NOMO-1 (cell line): Measurements from ENCODE around the gene LGR5.

Source experiments
- DNase-seq, 2 experiments: peaks; one replicate each; lab custom pipeline; 2025; ENCODE audit not compliant: unreplicated experiment in 2 of 2; lab: John Stamatoyannopoulos, UW

Gene LGR5

GRCh38 chr12:71438670-71439361 is 782 bp upstream of the LGR5 start:
- no peak for DNase-seq

GRCh38 chr12:71439362-71439612 is 311 bp upstream of the LGR5 start:
- no peak for DNase-seq

DNA sequence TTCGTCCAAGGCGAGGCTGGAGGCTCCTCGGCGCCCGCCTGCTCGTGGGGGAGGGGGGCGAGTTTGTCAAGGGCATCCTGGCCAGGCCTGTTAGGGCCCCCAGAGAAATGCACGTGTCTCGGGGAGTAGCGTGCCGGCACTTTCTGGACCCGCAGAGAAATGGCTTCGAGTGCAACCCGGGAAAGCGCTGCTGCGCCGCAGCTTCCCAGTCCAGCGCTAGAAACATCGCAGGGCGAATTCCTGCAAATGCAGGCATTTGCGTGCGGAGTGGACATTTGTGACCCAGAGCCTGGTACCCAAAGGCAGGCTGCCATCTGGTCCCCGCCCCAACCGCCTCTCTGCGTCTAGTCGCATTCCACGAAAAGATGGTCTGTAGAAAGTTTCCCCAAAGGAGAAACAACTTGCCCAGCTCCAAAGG is 756 bp downstream of the LGR5 start:
- DNase-seq, result no peak

DNA sequence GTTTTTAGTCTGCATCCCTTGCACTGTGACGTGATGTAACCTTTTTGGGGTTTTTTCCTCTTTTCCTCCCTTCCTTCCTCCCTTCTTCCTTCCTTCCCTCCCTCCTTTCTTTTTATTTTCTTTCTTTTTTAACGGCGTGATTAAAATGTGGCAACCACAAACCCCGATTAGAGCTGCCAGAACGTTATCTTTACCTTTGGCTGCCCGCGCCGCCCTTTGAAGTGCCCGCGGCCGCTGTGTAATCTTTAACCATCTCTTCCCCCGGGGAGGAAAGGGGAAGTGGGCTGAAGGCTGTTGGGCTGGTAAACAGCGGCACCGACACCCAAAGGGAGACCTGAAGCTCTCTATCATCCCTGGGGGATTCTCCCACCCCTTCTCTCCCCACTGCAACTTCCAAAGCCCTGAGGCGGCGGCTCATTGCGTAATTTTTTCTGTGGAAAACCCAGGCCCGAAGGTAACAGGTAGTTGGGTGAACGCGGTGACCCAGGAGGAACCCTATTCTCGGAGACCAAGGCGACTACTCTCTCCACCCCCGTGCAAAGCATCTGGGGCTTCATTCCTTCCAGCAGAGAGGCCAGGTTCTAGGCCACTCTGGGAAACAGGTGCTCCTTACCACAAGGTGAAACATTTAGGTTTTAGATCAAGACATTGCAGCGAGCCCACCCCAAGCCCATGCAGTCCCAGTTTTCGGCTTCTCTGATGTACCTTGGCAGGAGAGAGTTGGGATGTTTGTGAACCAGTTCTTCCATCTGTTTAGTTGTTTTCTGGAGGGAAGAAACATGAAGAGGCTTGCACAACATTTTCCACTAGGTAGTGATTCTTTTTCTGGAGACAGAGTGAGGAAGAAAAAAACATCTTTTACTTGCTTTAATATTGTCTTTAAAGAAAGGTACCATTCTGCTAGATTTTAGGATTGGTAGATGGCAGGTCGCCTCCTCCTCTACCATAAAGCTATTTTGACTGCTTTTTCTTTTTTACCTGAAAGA is 1.5 kb downstream of the LGR5 start:
- DNase-seq, result no peak

DNA sequence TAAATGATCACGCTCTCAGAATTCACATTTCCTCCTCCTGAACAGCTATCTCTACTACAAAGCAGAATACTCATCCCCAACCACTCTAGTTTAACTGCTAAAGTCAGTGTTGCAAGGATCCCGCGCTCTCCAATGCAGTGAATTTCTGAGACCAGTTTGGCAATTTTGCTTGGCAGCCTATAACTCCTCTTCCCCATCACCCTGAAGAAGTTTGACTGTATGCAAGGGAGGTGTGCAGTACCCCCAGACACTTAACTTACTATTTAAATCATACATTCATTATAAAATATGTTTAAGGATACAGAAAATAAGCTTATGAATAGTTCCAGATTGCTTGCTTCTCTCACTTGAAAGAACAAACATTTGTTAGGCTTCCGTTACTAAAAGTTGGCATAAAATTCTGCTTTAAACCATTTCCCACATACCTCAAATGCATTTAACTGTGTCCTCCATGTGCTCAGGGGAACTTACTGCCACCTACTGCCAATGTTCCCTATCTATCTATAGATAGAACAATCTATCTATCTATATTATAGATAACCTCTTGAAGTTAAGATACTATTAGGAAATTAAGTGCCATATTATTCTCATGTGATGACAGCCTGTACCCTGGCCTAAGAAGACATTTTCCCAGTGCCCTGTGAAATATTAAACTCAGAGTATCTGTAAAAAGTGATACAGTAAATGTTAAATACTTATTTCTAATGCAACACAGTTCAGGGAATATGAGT is 2.4 kb downstream of the LGR5 start:
- DNase-seq, result no peak

DNA sequence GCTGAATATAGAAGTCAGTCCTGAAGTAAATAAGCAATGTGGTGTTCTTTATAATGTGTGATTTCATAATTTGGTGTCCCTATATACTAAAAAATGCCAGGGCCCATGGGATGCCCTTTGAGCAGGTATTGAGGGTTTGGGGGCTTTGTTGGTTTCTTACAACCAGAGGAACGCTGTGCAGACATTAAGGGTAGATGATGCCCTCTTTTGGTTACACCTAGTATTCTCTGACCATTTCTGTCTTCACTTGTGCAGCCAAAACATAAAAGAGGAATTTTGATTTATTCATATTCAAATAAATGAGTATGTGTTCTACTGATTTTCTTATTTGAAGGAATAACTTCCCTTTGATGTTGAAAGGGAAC is 3.0 kb downstream of the LGR5 start:
- no peak for DNase-seq

- DNase-seq, result no peak
Measured at GRCh38 chr12:71445071-71445470, 5.5 kb downstream of the LGR5 start.

DNA sequence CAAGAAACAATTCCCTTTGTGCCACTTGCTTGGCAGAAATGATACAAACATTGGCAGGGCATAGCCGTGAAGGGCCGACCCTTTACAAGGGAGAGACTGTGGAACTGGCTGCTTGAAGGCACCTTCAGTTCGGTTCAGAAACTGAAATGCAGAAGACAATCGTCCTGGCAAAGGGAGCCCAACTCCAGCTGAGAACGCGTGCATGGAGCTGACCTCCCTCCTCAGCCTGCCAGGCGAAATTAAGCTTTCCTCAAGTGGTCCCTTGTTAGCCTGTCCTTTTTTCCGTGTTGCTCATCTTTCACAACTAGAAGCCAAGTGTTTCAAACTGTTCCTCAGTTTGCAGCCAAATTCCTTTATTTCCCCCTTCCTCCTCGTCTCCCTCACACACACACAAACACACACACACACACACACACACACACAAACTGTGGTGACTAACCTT is 8.1 kb downstream of the LGR5 start:
- DNase-seq, result no peak

- no peak for DNase-seq
Measured at GRCh38 chr12:71448150-71448581, 8.6 kb downstream of the LGR5 start.

DNA sequence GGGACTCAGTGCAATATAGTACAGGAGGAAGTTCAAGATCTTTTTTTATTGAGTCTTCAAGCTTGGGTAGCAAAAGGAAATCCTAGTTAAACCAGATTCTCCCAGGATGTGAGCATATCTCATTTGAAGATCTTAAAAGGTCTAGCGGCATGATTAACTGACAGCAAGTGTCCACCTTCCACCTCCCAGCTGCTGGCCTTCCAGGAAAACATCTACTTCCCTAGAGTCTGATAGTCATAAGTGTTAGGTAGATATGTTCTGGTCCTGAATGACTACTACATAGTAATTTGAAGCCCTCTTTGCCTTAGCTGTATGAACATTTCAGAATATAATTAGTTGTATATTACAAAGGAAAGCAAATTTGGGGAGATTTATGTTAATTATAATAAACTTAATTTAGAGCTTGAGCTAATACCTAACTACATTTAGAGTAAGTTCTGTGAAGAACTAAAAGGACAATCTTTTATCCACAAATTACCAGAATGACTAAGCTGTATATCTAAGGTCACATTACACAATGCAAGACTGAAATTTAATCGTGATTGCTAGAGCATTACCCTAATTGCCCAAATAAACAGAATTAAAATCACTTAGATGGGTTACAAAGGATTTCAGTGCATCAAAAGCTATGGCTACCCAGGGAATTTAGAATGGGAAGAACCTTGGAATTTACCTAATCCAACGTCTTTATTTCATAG is 9.9 kb downstream of the LGR5 start:
- no peak for DNase-seq

DNA sequence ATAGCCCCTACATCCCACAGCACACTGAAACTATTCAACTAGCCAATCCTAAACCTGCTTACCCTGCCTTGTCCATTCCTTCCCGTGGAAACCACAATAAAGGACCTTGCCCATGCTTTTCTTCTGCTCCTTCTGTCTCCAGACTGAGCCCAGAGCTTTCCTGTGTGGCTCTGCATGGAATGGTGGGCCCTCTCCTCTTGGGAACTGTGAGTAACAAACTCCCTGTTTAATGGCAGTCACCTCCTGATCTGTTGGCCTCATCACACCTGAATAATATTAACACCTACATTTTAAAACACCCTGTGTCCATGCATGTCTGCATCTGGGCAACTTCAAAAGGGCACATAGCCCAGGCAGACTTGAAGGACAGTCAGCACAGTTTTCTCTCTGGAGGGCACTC is 12.4 kb downstream of the LGR5 start:
- no peak for DNase-seq

DNA sequence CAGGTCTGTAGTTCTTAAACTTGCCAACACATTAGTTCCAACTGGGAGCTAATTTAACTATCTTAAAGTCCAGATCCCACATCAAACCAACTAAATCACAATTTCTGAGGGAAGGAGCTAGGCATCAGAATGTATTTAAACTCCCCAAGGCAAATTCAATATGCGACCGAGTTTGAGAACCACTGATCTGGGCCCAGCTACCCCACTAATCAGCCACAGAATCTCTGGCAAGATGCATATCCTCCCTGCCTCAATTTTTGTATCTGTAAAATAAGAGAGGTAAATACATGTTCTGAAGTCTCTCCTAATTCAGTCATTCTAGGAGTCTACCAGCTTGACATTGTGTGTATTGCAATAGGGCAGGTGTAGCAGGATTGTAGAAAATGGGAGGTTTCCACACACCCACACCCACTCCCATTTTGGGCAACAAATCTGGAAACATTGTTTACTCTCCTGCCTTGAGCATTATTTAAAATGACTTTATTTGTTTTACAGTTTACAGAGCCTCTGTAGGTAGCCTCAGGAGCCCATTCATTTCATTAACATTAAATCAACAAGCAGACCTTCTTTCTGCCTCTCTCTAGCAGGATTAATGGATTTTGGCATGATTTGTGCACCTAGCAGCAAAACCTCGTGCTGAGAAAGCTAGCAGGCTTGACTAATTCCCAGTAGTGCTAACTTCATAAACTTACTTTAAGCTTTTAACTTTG is 15.6 kb downstream of the LGR5 start:
- DNase-seq, result no peak

GRCh38 chr12:71456316-71456715 is 16.7 kb downstream of the LGR5 start:
- no peak for DNase-seq

DNA sequence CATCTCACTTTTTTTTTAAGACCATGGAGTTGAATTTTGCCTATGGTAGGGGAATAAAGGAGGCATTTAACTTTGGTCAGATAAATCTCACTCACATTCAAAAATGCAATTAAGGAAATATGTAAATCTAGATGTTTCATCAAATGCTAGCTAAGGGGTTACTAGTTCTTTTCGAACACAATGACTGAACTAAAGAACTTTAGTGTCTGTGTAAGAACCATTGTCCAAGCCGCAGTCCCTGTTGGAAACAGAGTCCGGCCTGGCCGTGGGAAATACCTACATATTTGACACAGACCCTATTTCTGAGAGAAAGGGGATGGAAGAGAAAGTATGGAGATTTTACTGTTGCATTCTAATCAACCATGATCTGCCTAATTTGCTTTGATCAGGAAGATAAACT is 17.4 kb downstream of the LGR5 start:
- DNase-seq, result no peak

DNA sequence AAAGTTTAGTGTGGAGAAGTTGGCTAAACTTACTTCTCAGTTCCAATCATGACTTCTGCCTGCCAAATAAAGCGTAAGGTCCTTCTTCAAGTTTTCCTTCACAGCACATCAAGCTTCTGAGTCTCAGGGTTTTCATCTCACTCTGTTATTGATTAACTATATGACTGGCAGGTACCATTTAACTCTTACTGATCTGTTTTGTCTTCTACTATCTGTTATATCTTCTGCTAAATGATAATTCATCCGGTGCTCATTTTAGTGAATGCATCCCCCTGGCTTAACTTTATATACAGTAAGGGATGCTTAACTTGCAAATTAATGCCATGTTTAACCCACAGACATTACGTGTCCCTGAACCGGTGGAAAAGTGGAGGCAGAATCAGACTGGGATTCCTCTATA is 20.7 kb downstream of the LGR5 start:
- no peak for DNase-seq

DNA sequence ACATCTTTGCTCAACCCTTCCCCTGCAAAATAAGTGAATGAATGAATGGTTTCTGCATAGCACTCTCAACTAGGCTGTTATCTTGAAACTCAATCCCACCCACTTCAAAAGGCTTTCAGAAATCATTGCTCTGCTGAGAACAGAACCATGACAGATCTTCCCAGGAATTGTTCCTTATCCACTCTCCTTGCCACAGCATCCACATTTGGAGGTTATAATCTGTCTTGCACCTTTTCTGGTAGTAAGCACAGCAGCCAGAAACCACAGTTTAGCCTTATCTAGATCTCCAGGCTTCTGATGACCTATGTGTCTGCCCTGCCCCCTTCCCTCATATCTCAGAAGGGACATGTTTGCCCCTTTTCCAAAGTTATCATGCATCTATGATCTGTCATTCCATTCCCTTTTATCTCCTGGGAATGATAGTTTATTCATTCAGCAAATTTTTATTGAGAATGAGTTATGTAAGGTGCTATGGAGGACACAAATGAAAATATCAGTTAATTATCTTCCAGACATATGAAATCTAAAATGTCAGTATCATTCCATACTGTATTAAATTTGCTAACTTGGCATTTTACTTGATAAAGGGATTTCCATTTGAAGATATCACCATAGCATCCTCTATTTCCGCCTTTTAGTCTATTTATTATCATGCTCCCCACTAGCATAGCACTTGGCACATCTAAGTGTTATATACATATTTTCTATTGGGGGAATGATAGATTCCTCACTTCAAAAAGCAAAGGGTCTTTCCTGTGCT is 21.4 kb downstream of the LGR5 start:
- DNase-seq, result no peak

DNA sequence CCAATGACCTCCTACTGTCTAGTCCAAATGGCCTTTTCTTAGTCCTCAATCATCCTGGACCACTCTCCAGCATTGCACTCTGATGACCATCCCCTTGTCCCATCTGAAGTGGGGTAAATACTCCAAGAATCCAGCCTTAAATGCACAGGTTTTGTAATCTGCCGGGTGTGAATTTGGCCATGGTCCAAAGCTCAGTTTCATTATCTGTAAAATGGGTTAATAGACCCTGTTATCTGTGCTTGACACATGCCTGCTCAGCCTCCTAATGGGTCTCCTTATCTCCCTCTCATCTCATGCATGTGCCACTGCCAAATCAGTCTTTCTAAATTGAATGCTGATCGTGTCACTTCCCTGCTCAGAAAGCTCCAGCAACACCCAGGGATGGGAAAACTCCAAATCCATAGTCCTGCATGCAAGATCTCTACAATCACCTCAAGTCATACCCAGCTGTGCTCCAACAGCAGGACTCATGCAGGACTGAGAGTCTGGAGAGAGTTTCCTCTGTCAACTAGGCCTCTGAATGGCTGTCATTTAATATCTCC is 22.3 kb downstream of the LGR5 start:
- no peak for DNase-seq

GRCh38 chr12:71465796-71466195 is 26.2 kb downstream of the LGR5 start:
- no peak for DNase-seq

DNA sequence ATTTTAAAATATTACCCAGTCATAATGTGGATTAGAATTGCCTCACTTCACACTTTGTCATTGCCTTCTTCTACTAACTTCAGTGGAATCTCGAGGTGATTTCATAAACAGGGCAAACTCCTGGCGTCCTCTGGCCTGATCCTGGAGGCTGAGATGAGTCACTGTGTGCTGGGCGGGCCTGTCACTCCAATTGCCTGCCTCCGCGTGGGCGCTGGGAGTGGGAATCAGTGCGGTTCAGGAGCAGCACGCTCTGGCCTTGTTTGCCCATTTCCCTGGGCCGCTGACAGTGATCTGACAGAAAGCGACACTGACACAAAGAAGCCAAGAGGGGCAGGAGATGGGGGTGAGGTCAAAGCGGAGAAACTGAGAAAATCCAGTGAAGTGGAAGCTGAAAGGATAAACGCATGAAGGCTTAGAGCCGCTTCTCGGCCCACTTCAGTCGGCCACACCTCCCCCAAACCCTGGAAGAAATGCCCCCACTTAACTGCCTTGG is 29.7 kb downstream of the LGR5 start:
- DNase-seq, result no peak
